ENCODE measurements around the gene ZCCHC8.

The ZCCHC8 gene

GRCh38 chr12:122508163-122508562 lies 7.4 kb upstream of the ZCCHC8 start:
- TF ChIP-seq, protein P1, sequence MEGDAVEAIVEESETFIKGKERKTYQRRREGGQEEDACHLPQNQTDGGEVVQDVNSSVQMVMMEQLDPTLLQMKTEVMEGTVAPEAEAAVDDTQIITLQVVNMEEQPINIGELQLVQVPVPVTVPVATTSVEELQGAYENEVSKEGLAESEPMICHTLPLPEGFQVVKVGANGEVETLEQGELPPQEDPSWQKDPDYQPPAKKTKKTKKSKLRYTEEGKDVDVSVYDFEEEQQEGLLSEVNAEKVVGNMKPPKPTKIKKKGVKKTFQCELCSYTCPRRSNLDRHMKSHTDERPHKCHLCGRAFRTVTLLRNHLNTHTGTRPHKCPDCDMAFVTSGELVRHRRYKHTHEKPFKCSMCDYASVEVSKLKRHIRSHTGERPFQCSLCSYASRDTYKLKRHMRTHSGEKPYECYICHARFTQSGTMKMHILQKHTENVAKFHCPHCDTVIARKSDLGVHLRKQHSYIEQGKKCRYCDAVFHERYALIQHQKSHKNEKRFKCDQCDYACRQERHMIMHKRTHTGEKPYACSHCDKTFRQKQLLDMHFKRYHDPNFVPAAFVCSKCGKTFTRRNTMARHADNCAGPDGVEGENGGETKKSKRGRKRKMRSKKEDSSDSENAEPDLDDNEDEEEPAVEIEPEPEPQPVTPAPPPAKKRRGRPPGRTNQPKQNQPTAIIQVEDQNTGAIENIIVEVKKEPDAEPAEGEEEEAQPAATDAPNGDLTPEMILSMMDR (IDR thresholded peaks at IDR 0.05; ENCODE audit: control insufficient read depth, extremely low read depth, insufficient read depth) = no peak
- no peak for DNase-seq (ENCODE audit: low read depth)
- no peak overlapping the region for H3K4me3 ChIP-seq (ENCODE audit: low read depth, low read length)

- no peak for DNase-seq (ENCODE audit: low read depth)
- no peak overlapping the region for H3K4me3 ChIP-seq (ENCODE audit: low read depth, low read length)
- TF ChIP-seq, protein P1 (IDR thresholded peaks at IDR 0.05; ENCODE audit: control insufficient read depth, extremely low read depth, insufficient read depth) = no peak
These were observed 5.7 kb upstream of the ZCCHC8 start for GRCh38 chr12:122506393-122506938.

GRCh38 chr12:122505419-122506051 lies 4.8 kb upstream of the ZCCHC8 start:
- DNase-seq (ENCODE audit: low read depth) = no peak
- TF ChIP-seq, protein P1 (IDR thresholded peaks at IDR 0.05; ENCODE audit: control insufficient read depth, extremely low read depth, insufficient read depth) = no peak
- H3K4me3 ChIP-seq (ENCODE audit: low read depth, low read length) = no peak overlapping the region

DNA sequence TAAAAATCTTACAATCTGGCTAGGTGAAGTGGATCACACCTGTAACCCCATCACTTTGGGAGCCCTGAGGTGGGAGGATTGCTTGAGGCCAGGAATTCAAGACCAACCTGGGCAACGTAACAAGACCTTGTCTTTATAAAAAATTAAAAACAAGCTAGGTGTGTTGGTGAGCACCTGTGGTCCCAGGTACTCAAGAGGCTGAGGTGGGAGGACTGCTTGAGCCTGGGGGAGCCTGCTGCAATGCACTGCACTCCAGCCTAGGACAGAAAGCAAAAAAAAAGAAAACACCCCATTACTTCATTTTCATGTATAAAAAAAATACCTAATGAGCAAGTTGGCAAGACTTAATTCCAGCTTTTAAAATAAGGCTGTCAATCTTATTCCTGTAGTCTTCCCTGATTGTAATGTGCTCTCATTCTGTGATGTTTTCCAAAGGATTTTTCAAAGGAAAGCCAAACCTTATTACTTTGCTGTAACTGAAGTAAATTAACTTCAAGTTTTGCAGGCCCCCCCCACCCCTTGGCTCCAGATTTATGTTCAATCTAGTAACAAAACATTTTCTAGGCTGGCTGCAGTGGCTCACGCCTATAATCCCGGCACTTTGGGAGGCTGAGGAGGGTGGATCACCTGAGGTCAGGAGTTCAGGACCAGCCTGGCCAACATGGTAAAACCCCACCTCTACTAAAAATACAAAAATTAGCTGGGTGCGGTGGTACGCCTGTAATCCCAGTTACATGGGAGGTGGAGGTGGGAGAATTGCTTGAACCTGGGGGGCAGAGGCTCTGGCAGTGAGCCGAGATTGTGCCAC lies 3.3 kb upstream of the ZCCHC8 start:
- TF ChIP-seq, protein P1 (IDR thresholded peaks at IDR 0.05; ENCODE audit: control insufficient read depth, extremely low read depth, insufficient read depth) = no peak
- H3K4me3 ChIP-seq (ENCODE audit: low read depth, low read length) = no peak overlapping the region
- no peak for DNase-seq (ENCODE audit: low read depth)

- TF ChIP-seq, protein P1 (IDR thresholded peaks at IDR 0.05; ENCODE audit: control insufficient read depth, extremely low read depth, insufficient read depth) = no peak
- DNase-seq (ENCODE audit: low read depth) = no peak
- H3K4me3 ChIP-seq (ENCODE audit: low read depth, low read length) = no peak overlapping the region
These were observed 2.5 kb upstream of the ZCCHC8 start for GRCh38 chr12:122503147-122503751.

GRCh38 chr12:122501489-122501989 lies 807 bp upstream of the ZCCHC8 start:
- no peak for DNase-seq (ENCODE audit: low read depth)
- TF ChIP-seq, protein P1 (IDR thresholded peaks at IDR 0.05; ENCODE audit: control insufficient read depth, extremely low read depth, insufficient read depth) = no peak
- H3K4me3 ChIP-seq (ENCODE audit: low read depth, low read length) = no peak overlapping the region
